GM10266 (cell line): Measurements from ENCODE around the gene GALNT5.
"Not testable (repeated sequence)": the region's sequence is repeated elsewhere in the genome, so short reads cannot be mapped to it uniquely, and the experiment has no call there.

Experiments used
- DNase-seq: peaks from one replicate; pipeline ENCODE4 v3.0.0; 2012; ENCODE audit errors: extremely low spot score
- CTCF ChIP-seq: IDR thresholded peaks from 2 replicates; pipeline ENCODE4 v1.5.1; 2012; ENCODE audit warnings: mild to moderate bottlenecking, low read depth; ENCODE audit not compliant: control insufficient read depth, insufficient read depth; ENCODE audit errors: missing control alignments

Gene GALNT5

DNA sequence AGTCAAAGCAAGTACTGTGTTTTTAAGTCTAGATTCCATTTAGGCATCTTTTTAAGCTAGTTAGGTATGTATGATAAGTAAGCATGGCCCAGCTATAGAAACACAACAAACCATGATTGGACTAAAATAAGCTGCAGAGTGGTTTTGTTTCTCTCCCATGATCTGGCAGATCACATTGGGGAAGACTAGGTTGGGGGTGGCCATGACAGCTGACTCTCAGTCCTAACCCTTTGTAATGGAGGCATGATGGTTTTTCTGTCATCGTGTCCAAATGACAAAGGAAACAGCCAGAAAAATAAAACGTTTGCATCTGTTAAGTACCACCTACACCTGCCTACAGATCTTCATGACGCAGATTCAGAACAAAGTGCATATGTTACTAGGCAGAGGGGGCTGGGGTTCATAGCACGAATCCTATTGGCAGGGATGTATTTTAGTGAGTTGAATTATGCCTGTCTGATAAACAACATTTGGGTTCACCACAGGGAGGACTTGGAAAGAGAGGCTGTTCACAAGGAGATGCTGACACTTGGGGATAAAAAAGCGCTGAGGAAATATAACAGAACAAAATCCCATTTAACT, 33.8 kb upstream of the GALNT5 start:
- TF ChIP-seq CTCF: no peak
- DNase-seq: no peak

- DNase-seq: not testable (repeated sequence)
Measured at GRCh38 chr2:157224448-157224847, 33.1 kb upstream of the GALNT5 start.

DNA sequence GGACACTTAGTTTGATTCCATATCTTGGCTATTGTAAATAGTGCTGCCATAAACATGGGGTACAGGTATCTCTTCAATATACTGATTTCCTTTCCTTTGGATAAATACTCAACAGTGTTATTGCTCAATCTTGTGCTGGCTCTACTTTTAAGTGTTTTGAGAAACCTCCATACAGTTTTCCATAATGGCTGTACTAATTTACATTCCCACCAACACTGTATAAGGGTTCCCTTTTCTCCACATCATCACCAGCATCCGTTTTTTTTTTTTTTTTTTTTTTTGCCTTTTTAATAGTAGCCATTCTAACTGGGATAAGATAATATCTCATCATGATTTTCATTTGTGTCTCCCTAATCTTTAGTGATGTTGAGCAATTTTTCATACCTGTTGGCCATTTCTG, 29.9 kb upstream of the GALNT5 start:
- TF ChIP-seq CTCF: no peak
- DNase-seq: no peak

GRCh38 chr2:157228946-157229345, 28.6 kb upstream of the GALNT5 start:
- no peak for TF ChIP-seq CTCF

GRCh38 chr2:157229572-157229971, 27.9 kb upstream of the GALNT5 start:
- TF ChIP-seq CTCF: no peak
- DNase-seq: no peak

More at GRCh38 chr2:157228946-157229345, 28.6 kb upstream of the GALNT5 start:
- no peak for DNase-seq

GRCh38 chr2:157231476-157231875, 26.0 kb upstream of the GALNT5 start:
- TF ChIP-seq CTCF: no peak
- DNase-seq: no peak

DNA sequence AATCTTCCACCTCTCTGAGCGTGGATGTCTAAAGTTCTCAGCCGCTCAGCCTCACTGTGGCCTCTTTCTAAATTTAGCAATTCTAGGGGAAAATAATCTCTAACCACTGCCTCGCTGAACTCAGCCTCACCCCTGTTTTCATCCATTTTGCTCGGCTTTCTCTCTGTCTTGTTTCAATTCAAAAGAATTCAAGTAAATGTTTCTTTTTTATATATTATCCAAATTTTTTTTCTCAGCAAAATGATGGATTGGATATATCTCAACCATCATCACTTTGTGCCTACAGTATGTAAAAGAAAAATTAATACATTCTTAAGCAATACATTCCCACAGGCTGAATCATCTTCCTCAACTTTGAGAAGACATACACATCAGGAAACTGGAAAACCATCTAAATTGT, 24.0 kb upstream of the GALNT5 start:
- TF ChIP-seq CTCF: no peak
- no peak for DNase-seq

DNA sequence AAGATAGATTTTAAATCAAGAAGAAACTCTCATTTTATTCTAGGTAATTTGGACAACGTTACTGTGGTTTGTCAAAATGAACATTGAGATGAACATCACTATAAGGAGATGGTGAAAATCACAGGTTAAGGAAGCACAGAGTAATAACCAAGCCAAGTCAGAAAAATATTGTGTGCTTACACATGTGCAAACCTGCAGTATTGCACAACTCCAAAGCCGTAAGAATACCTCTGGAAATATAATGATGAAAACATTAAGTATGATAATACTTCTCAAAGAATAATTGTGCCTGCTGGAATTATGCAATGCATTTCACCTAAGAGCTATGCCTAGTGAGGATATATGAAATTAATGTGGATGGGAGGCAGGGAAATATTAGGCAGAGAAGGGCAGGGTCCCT, 21.1 kb upstream of the GALNT5 start:
- no peak for TF ChIP-seq CTCF

More for the DNA sequence above, 21.1 kb upstream of the GALNT5 start:
- DNase-seq: no peak
